ENCODE results near the gene ATP1A1. TPM values are rescaled to one million over a fixed set of nuclear protein-coding genes. Genes with fewer than 3 reads are reported as not detected.

Gene ATP1A1
- total RNA-seq, 1 donor from 2014 or later, result 213 TPM

DNA sequence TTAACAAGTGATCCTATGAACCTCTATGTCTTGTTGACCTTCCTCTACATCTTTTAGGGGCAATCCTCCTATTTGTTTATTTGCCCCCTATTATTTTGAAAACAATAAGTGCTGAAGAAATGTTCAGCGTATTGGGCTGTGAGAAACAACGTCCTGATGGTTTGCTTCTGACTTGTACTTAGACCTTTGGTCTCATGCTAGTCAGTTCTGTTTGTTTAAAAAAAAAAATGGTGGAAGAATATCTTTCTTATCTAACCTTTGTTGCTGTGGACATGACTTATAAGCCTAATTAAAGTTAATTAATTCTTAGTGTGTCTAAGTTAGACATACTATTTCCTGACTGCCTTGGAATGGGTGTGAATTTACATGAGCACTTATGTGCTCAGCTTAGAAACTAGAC is 20.7 kb downstream of the ATP1A1 start:
- no peak for DNase-seq (ENCODE audit: extremely low spot score, unreplicated experiment)
- no peaks in the 10 kb centered on the region for H3K4me1 Mint-ChIP-seq (ENCODE audit: unreplicated experiment)
- H3K27ac Mint-ChIP-seq (ENCODE audit: unreplicated experiment), result no peak overlapping the region
- TF ChIP-seq, protein P1, sequence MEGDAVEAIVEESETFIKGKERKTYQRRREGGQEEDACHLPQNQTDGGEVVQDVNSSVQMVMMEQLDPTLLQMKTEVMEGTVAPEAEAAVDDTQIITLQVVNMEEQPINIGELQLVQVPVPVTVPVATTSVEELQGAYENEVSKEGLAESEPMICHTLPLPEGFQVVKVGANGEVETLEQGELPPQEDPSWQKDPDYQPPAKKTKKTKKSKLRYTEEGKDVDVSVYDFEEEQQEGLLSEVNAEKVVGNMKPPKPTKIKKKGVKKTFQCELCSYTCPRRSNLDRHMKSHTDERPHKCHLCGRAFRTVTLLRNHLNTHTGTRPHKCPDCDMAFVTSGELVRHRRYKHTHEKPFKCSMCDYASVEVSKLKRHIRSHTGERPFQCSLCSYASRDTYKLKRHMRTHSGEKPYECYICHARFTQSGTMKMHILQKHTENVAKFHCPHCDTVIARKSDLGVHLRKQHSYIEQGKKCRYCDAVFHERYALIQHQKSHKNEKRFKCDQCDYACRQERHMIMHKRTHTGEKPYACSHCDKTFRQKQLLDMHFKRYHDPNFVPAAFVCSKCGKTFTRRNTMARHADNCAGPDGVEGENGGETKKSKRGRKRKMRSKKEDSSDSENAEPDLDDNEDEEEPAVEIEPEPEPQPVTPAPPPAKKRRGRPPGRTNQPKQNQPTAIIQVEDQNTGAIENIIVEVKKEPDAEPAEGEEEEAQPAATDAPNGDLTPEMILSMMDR (IDR thresholded peaks at IDR 0.05), result no peak
- no peaks in the 10 kb centered on the region for H3K27me3 Mint-ChIP-seq (ENCODE audit: unreplicated experiment)
- no peaks in the 10 kb centered on the region for H3K9me3 Mint-ChIP-seq (ENCODE audit: unreplicated experiment)
- peaks cover 84% of the 10 kb centered on the region for H3K36me3 Mint-ChIP-seq (ENCODE audit: unreplicated experiment)
- no peak overlapping the region for H3K4me3 Mint-ChIP-seq (ENCODE audit: unreplicated experiment)

DNA sequence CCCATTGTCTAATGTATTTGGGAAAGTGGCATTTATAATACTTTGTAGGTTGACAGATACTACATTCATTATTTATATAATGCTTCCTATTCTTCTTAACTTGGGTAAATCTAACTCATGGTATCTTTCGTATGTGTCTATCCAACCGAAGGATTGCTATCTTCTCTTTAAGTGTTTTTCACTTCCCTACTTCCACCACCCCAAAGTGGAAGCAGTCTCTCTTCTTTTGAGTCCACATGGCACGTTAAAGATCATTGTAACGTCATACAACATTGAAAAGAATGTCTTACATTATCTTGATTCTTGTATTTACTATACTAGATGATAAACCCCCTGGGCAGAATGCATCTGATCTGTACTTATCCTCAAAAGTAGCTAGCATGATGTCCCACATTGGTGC is 21.2 kb downstream of the ATP1A1 start:
- H3K27me3 Mint-ChIP-seq (ENCODE audit: unreplicated experiment), result no peaks in the 10 kb centered on the region
- H3K4me1 Mint-ChIP-seq (ENCODE audit: unreplicated experiment), result no peaks in the 10 kb centered on the region
- no peaks in the 10 kb centered on the region for H3K9me3 Mint-ChIP-seq (ENCODE audit: unreplicated experiment)
- TF ChIP-seq, protein P1 (IDR thresholded peaks at IDR 0.05), result no peak
- peaks cover 84% of the 10 kb centered on the region for H3K36me3 Mint-ChIP-seq (ENCODE audit: unreplicated experiment)
- H3K4me3 Mint-ChIP-seq (ENCODE audit: unreplicated experiment), result no peak overlapping the region
- H3K27ac Mint-ChIP-seq (ENCODE audit: unreplicated experiment), result no peak overlapping the region
- DNase-seq (ENCODE audit: extremely low spot score, unreplicated experiment), result no peak

DNA sequence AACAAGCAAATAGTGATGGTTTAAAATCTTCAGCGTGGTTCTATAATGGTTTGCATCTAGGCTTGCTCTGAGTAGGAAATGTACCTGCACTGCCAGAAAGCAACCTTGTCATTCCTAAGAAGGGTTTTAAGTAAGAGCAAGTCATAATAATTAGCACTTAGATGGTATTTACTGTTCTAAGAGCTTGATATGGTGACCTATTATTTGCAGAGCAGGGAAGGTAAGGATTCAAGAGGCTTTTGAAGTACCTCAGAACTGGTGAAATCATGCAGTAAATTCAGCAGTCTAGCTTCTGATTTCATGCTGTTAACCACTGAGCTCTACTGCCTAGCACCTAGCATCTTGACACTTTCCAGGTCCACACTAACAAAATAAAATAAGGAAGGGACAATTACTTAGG is 23.7 kb downstream of the ATP1A1 start:
- no peak for DNase-seq (ENCODE audit: extremely low spot score, unreplicated experiment)
- peaks cover 88% of the 10 kb centered on the region for H3K36me3 Mint-ChIP-seq (ENCODE audit: unreplicated experiment)
- TF ChIP-seq, protein P1 (IDR thresholded peaks at IDR 0.05), result no peak

DNA sequence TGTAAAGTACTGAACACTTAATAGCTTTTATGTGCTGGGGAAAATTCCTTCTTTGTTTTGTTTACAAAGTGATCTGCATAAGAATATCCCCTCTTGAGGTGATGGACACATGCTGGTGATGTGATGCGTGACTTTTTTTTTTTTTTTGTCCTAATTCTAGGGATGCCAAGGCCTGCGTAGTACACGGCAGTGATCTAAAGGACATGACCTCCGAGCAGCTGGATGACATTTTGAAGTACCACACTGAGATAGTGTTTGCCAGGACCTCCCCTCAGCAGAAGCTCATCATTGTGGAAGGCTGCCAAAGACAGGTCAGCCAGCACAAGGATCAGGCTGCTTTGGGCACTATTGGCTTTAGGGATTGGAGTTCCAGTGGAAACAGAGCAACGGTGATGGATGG is 24.7 kb downstream of the ATP1A1 start:
- Mint-ChIP-seq H3K4me3 (ENCODE audit: unreplicated experiment) (no peak overlapping the region), H3K27me3 (ENCODE audit: unreplicated experiment) (no peaks in the 10 kb centered on the region), H3K36me3 (ENCODE audit: unreplicated experiment) (peaks cover 88% of the 10 kb centered on the region), H3K27ac (ENCODE audit: unreplicated experiment) (no peak overlapping the region), H3K4me1 (ENCODE audit: unreplicated experiment) (no peaks in the 10 kb centered on the region), H3K9me3 (ENCODE audit: unreplicated experiment) (no peaks in the 10 kb centered on the region)
- no peak for DNase-seq (ENCODE audit: extremely low spot score, unreplicated experiment)
- TF ChIP-seq, protein P1 (IDR thresholded peaks at IDR 0.05), result no peak

More for the DNA sequence above, 23.7 kb downstream of the ATP1A1 start:
- no peaks in the 10 kb centered on the region for H3K4me1 Mint-ChIP-seq (ENCODE audit: unreplicated experiment)
- H3K4me3 Mint-ChIP-seq (ENCODE audit: unreplicated experiment), result no peak overlapping the region
- no peaks in the 10 kb centered on the region for H3K9me3 Mint-ChIP-seq (ENCODE audit: unreplicated experiment)
- no peaks in the 10 kb centered on the region for H3K27me3 Mint-ChIP-seq (ENCODE audit: unreplicated experiment)
- no peak overlapping the region for H3K27ac Mint-ChIP-seq (ENCODE audit: unreplicated experiment)

DNA sequence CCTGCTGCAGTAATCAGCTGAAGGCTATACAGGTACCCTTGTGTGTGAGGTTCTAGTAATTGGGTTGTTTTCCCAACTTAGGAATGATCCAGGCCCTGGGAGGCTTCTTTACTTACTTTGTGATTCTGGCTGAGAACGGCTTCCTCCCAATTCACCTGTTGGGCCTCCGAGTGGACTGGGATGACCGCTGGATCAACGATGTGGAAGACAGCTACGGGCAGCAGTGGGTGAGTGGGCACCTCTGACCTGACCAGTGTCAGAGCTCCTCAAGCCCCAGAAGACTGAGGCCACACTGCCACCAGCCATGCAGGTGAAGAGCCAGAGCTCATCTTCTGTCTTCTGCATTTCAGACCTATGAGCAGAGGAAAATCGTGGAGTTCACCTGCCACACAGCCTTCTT is 27.7 kb downstream of the ATP1A1 start:
- no peaks in the 10 kb centered on the region for H3K9me3 Mint-ChIP-seq (ENCODE audit: unreplicated experiment)
- H3K27me3 Mint-ChIP-seq (ENCODE audit: unreplicated experiment), result no peaks in the 10 kb centered on the region
- no peak overlapping the region for H3K27ac Mint-ChIP-seq (ENCODE audit: unreplicated experiment)
- no peak overlapping the region for H3K4me3 Mint-ChIP-seq (ENCODE audit: unreplicated experiment)
- H3K4me1 Mint-ChIP-seq (ENCODE audit: unreplicated experiment), result no peaks in the 10 kb centered on the region
- TF ChIP-seq, protein P1 (IDR thresholded peaks at IDR 0.05), result no peak
- DNase-seq (ENCODE audit: extremely low spot score, unreplicated experiment), result no peak
- peaks cover 90% of the 10 kb centered on the region for H3K36me3 Mint-ChIP-seq (ENCODE audit: unreplicated experiment)
